ENCODE data around the gene GSG1L. TPM values are rescaled to one million over a fixed set of nuclear protein-coding genes. Genes with fewer than 3 reads are reported as not detected.

Gene GSG1L
- total and polyA plus RNA-seq, 12 donors = 0.68 to 14.6 (median 3.4) TPM; not detected in 5

GRCh38 chr16:27852681-27853080 is 210.8 kb downstream of the GSG1L start:
- H3K4me1 ChIP-seq = peaks cover 0 to 12% (median 0%) of the 10 kb centered on the region in 9 donors
- intact Hi-C loops (cut with DNase I) = no loop called here

GRCh38 chr16:27852116-27852515 is 211.4 kb downstream of the GSG1L start:
- no peak for DNase-seq

More at GRCh38 chr16:27852681-27853080, 210.8 kb downstream of the GSG1L start:
- ATAC-seq (no peak), DNase-seq (no peak)
- H3K27ac ChIP-seq = no peak overlapping the region
- H3K9me3 ChIP-seq = no peaks in the 10 kb centered on the region
- no peak for TF ChIP-seq CTCF (IDR thresholded peaks at IDR 0.05)
- no peaks in the 10 kb centered on the region for H3K36me3 ChIP-seq
- H3K4me3 ChIP-seq = no peak overlapping the region
- peaks cover 0 to 47% (median 12%) of the 10 kb centered on the region in 7 donors for H3K27me3 ChIP-seq
- WGBS, 2 donors = 63 to 71% methylated on average over 13 of the region's 13 CpGs

GRCh38 chr16:27851586-27851985 is 211.9 kb downstream of the GSG1L start:
- Histone ChIP-seq H3K4me3 (no peak overlapping the region), H3K27me3 (peaks cover 0 to 49% (median 12%) of the 10 kb centered on the region in 7 donors), H3K4me1 (peaks cover 0 to 12% (median 0%) of the 10 kb centered on the region in 9 donors), H3K36me3 (no peaks in the 10 kb centered on the region), H3K27ac (no peak overlapping the region), H3K9me3 (no peaks in the 10 kb centered on the region)
- 68 to 79% methylated on average over 9 of the region's 9 CpGs for WGBS, 2 donors
- intact Hi-C loops (cut with DNase I) = no loop called here
- ATAC-seq (no peak), DNase-seq (no peak)
- no peak for TF ChIP-seq CTCF (IDR thresholded peaks at IDR 0.05)

More at GRCh38 chr16:27852116-27852515, 211.4 kb downstream of the GSG1L start:
- TF ChIP-seq CTCF (IDR thresholded peaks at IDR 0.05) = no peak
- Histone ChIP-seq H3K4me3 (no peak overlapping the region), H3K9me3 (no peaks in the 10 kb centered on the region), H3K4me1 (peaks cover 0 to 12% (median 0%) of the 10 kb centered on the region in 9 donors), H3K27ac (no peak overlapping the region), H3K36me3 (no peaks in the 10 kb centered on the region), H3K27me3 (peaks cover 0 to 48% (median 12%) of the 10 kb centered on the region in 7 donors)
- intact Hi-C loops (cut with DNase I) = no loop called here
- 87 to 91% methylated on average over 7 of the region's 7 CpGs for WGBS, 2 donors
- no peak for ATAC-seq

- 90 to 91% methylated on average over 3 of the region's 3 CpGs for WGBS, 2 donors
- H3K36me3 ChIP-seq = no peaks in the 10 kb centered on the region
- H3K27ac ChIP-seq = no peak overlapping the region
- TF ChIP-seq CTCF (IDR thresholded peaks at IDR 0.05) = no peak
- ATAC-seq (no peak), DNase-seq (no peak)
- H3K4me1 ChIP-seq = peaks cover 0 to 12% (median 0%) of the 10 kb centered on the region in 9 donors
- peaks cover 0 to 6% (median 0%) of the 10 kb centered on the region in 11 donors for H3K9me3 ChIP-seq
- peaks cover 0 to 54% (median 12%) of the 10 kb centered on the region in 7 donors for H3K27me3 ChIP-seq
- H3K4me3 ChIP-seq = no peak overlapping the region
- intact Hi-C loops (cut with DNase I) = no loop called here
Observed at GRCh38 chr16:27849621-27850020, 213.9 kb downstream of the GSG1L start.
